B cell (primary cell): Measurements from ENCODE around the gene SIX5. TPM values are rescaled to one million over a fixed set of nuclear protein-coding genes. Genes with fewer than 3 reads are reported as not detected.

Experiments used
- ATAC-seq: fragments of 200-7000 bp; cut with Tn5 transposase; one replicate; pipeline ENCODE4 v1.10.0; 2021; ENCODE audit warnings: low read depth, mild to moderate bottlenecking, moderate number of reproducible peaks, moderate library complexity
- CTCF ChIA-PET: fragments of 350-600 bp; sonication (Branson Sonifier 250); formaldehyde crosslinking; loops from one replicate; lab custom pipeline; 2021; ENCODE audit warnings: antibody characterized with exemption, inconsistent platforms; lab: Charles Lee
- POLR2A ChIA-PET: fragments of 350-600 bp; sonication (Branson Sonifier 250); formaldehyde crosslinking; loops from one replicate; lab custom pipeline; 2021; ENCODE audit warnings: antibody characterized with exemption; lab: Charles Lee
- DNase-seq: peaks from one replicate; pipeline ENCODE4 v3.0.0; 2013
- H2AFZ ChIP-seq: 2 replicates; pipeline ENCODE4 v1.6.1; 2012; ENCODE audit warnings: mild to moderate bottlenecking, low read depth, low read length; ENCODE audit not compliant: insufficient read depth, poor library complexity, severe bottlenecking
- H3K27ac ChIP-seq, 2 donors: 1 replicate in 1 of 2; 2 replicates in 1 of 2; pipeline ENCODE4 v1.5.1; 2012 to 2013; ENCODE audit warnings: low read length in 2 of 2, mild to moderate bottlenecking in 2 of 2, moderate library complexity in 1 of 2
- H3K27me3 ChIP-seq, 4 experiments: fragments of 200-600 bp in 1 of 4; sonication (generic) in 1 of 4; replicated peaks in 1 of 4; 1 replicate in 2 of 4; 2 replicates in 2 of 4; pipeline versions ENCODE4 v1.6.1 to v1.7.0; 2013 to 2016; ENCODE audit warnings: low read length in 3 of 4, mild to moderate bottlenecking in 2 of 4, mixed read lengths in 1 of 4, moderate library complexity in 1 of 4; ENCODE audit not compliant: insufficient read depth in 4 of 4, control insufficient read depth in 3 of 4; ENCODE audit errors: control extremely low read depth in 1 of 4
- H3K36me3 ChIP-seq, 2 experiments: replicated peaks in 1 of 2; 1 replicate in 1 of 2; 2 replicates in 1 of 2; pipeline versions ENCODE4 v1.6.1 to v1.7.1; 2013; ENCODE audit warnings: low read length in 1 of 2; ENCODE audit not compliant: insufficient read depth in 2 of 2, control insufficient read depth in 1 of 2; ENCODE audit errors: control extremely low read depth in 1 of 2, extremely low read depth in 1 of 2
- H3K4me1 ChIP-seq, 2 donors: fragments of 200-600 bp in 1 of 2; sonication (generic) in 1 of 2; 1 replicate in 1 of 2; 2 replicates in 1 of 2; pipeline versions ENCODE4 v1.5.1 to v1.6.1; 2013 to 2017; ENCODE audit warnings: low read length in 2 of 2; ENCODE audit not compliant: control insufficient read depth in 2 of 2, insufficient read depth in 2 of 2
- H3K4me2 ChIP-seq: replicated peaks from 2 replicates; pipeline ENCODE3; 2012; ENCODE audit warnings: mild to moderate bottlenecking, low read depth, low read length; ENCODE audit not compliant: poor library complexity, severe bottlenecking
- H3K4me3 ChIP-seq, 5 experiments: fragments of 200-600 bp in 1 of 5; sonication (generic) in 1 of 5; 1 replicate in 3 of 5; 2 replicates in 2 of 5; pipeline versions ENCODE4 v1.5.1 to v1.7.0; 2011 to 2016; ENCODE audit warnings: low read length in 4 of 5, mild to moderate bottlenecking in 4 of 5, low read depth in 2 of 5, control low read depth in 1 of 5, moderate library complexity in 1 of 5; ENCODE audit not compliant: insufficient read depth in 1 of 5; ENCODE audit errors: control extremely low read depth in 1 of 5, extremely low read depth in 1 of 5
- H3K79me2 ChIP-seq: fragments of 200-600 bp; sonication (generic); one replicate; pipeline ENCODE4 v1.6.0; 2016; ENCODE audit warnings: low read length; ENCODE audit not compliant: control insufficient read depth, insufficient read depth
- H3K9ac ChIP-seq: fragments of 200-600 bp; sonication (generic); 2 replicates; pipeline ENCODE4 v1.6.1; 2017; ENCODE audit warnings: mild to moderate bottlenecking, low read length, moderate library complexity
- H3K9me3 ChIP-seq, 3 donors: one replicate each; pipeline versions ENCODE4 v1.6.1 to v1.7.1; 2013; ENCODE audit warnings: low read length in 2 of 3; ENCODE audit not compliant: control insufficient read depth in 2 of 3, insufficient read depth in 1 of 3; ENCODE audit errors: control extremely low read depth in 1 of 3
- H4K20me1 ChIP-seq: 2 replicates; pipeline ENCODE4 v1.6.0; 2012; ENCODE audit warnings: mild to moderate bottlenecking, low read length; ENCODE audit not compliant: insufficient read depth, control insufficient read depth, poor library complexity, severe bottlenecking
- H3K27ac Mint-ChIP-seq: one replicate; pipeline ENCODE4 v1.8.0; 2021; ENCODE audit warnings: mixed read lengths
- H3K27me3 Mint-ChIP-seq: one replicate; pipeline ENCODE4 v1.8.0; 2021; ENCODE audit warnings: mixed read lengths
- H3K4me1 Mint-ChIP-seq: one replicate; pipeline ENCODE4 v1.8.0; 2021; ENCODE audit warnings: mixed read lengths
- H3K4me3 Mint-ChIP-seq: one replicate; pipeline ENCODE4 v1.8.0; 2021; ENCODE audit warnings: mixed read lengths
- H3K9me3 Mint-ChIP-seq: one replicate; pipeline ENCODE4 v1.8.0; 2022; ENCODE audit warnings: mixed read lengths; ENCODE audit not compliant: insufficient read depth
- EZH2 ChIP-seq: IDR thresholded peaks from 2 replicates; pipeline ENCODE4 v1.6.1; 2012; ENCODE audit warnings: borderline replicate concordance, low read depth, mild to moderate bottlenecking, moderate library complexity, low read length; ENCODE audit not compliant: insufficient read depth, poor library complexity, severe bottlenecking
- WGBS: methylation state at CpG from one replicate; pipeline ENCODE4 v1.1.5; 2013; ENCODE audit warnings: missing lambda C conversion rate; ENCODE audit not compliant: insufficient coverage; 5-methylcytosine and 5-hydroxymethylcytosine counted together
- intact Hi-C: fragments of 100-400 bp; cut with micrococcal nuclease; formaldehyde crosslinking; loops from one replicate; pipeline ENCODE4 v1.10.0; 2022
- polyA plus RNA-seq: library from polyadenylated mRNA; depleted of rRNA; stranded (reverse); fragments of >200 nt; gene quantifications from 2 replicates; pipeline ENCODE4 v1.2.3, GENCODE V29; 2012
- total RNA-seq, 2 donors: library from RNA; stranded (reverse); fragments of 120-200 nt in 1 of 2; gene quantifications; 1 replicate in 1 of 2; 2 replicates in 1 of 2; pipeline versions ENCODE4 v1.2.3 to v1.2.4, GENCODE V29; 2013 to 2022
- TF ChIP-seq, protein P1 (sequence below): fragments of 200-600 bp; IDR thresholded peaks from one replicate; pipeline ENCODE4 v1.8.0; 2022; ENCODE audit warnings: antibody characterized with exemption, mild to moderate bottlenecking

SIX5 gene
- total and polyA plus RNA-seq, 2 donors (not counting 1 experiment from before 2014, with no cell fraction given): 1.4 to 2.1 TPM

DNA sequence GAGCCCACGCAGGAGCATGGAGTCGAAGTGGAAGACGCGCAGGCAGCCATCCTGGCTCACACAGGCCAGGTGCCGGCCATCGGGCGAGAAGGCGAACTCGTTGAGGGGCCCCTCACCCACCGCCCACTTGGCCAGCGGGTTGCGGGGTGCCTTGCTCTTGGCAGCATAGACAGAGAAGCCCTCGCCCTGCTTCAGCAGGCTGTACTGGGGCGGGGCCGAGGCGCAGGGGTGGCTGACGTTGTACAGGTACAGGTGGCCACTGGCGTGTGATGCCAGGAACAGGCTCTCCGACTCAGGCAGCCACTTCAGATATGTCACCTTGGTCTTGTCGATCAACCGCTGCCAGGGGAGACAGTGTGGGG lies 17.5 kb upstream of the SIX5 start:
- Mint-ChIP-seq H3K27me3 (no peaks in the 10 kb centered on the region), H3K4me1 (peaks cover 10% of the 10 kb centered on the region), H3K9me3 (no peaks in the 10 kb centered on the region), H3K4me3 (no peak overlapping the region), H3K27ac (no peak overlapping the region)
- WGBS: 98% methylated on average over 21 of the region's 21 CpGs
- H3K27ac ChIP-seq: no peak overlapping the region
- no peak overlapping the region for H3K9ac ChIP-seq
- TF ChIP-seq, protein P1, sequence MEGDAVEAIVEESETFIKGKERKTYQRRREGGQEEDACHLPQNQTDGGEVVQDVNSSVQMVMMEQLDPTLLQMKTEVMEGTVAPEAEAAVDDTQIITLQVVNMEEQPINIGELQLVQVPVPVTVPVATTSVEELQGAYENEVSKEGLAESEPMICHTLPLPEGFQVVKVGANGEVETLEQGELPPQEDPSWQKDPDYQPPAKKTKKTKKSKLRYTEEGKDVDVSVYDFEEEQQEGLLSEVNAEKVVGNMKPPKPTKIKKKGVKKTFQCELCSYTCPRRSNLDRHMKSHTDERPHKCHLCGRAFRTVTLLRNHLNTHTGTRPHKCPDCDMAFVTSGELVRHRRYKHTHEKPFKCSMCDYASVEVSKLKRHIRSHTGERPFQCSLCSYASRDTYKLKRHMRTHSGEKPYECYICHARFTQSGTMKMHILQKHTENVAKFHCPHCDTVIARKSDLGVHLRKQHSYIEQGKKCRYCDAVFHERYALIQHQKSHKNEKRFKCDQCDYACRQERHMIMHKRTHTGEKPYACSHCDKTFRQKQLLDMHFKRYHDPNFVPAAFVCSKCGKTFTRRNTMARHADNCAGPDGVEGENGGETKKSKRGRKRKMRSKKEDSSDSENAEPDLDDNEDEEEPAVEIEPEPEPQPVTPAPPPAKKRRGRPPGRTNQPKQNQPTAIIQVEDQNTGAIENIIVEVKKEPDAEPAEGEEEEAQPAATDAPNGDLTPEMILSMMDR: no peak
- TF ChIP-seq EZH2: no peak
- peaks cover 0 to 29% of the 10 kb centered on the region in 2 experiments for H3K36me3 ChIP-seq
- H3K27me3 ChIP-seq: peaks cover 0 to 2% (median 0%) of the 10 kb centered on the region in 4 experiments
- CTCF ChIA-PET: no interaction called here
- peaks cover 10 to 11% of the 10 kb centered on the region in 2 donors for H3K4me1 ChIP-seq
- no peak overlapping the region for H3K4me2 ChIP-seq
- no peak for ATAC-seq
- H3K79me2 ChIP-seq: peaks cover 12% of the 10 kb centered on the region
- DNase-seq: no peak
- peaks cover 80% of the 10 kb centered on the region for H4K20me1 ChIP-seq
- H3K9me3 ChIP-seq: no peaks in the 10 kb centered on the region
- no peak overlapping the region for H3K4me3 ChIP-seq
- POLR2A ChIA-PET: no interaction called here
- no peak overlapping the region for H2AFZ ChIP-seq
- intact Hi-C loops: no loop called here

DNA sequence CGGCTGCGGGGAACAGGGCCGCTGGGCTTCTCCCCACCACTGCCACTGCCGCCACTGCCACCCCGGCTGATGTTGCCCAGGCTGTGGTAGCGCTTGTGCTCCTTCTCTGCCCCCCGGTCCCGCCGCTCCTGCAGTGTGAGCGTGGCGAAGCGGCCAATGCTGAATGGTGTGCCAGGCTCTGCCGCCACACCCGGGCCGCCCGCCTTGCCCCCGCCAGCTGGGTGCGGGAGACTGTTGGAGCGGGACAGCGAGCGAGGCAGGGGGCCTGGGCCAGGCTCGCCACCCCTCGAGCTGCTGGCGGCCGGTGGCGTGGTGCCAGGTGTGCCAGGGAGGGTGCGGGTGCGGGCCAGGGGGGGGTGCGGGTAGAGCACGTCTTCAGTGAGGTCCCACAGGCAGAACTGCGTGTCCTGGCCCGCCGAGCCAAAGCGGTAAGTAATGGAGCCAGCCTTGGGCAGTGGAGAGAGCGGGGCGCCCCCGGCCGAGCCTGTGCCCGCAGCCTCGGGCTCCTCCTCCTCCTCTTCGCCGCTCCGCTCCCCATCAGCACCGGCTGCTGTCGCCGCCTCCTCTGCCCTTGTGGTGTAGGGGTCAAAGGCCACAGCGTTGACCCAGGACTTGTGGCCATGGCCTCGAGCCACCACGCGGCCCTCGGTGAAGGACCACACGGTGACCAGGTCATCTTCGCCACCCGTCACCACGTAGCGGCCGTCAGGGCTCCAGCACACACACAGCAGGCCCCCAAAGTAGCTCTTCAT lies 16.9 kb upstream of the SIX5 start:
- no peak overlapping the region for H2AFZ ChIP-seq
- CTCF ChIA-PET: interaction anchor here (1.5 kb wide), 1 partner anchor 13 kb away, joined by 5 read pairs; no protein-coding TSS in a partner anchor

More for the DNA sequence above, 16.9 kb upstream of the SIX5 start:
- no peaks in the 10 kb centered on the region for H3K27me3 Mint-ChIP-seq
- Histone ChIP-seq H3K27me3 (peaks cover 0 to 3% (median 0%) of the 10 kb centered on the region in 4 experiments), H3K36me3 (peaks cover 0 to 29% of the 10 kb centered on the region in 2 experiments), H3K4me3 (no peak overlapping the region), H3K9ac (no peak overlapping the region), H3K9me3 (no peaks in the 10 kb centered on the region), H4K20me1 (peaks cover 80% of the 10 kb centered on the region), H3K27ac (no peak overlapping the region), H3K79me2 (peaks cover 8% of the 10 kb centered on the region), H3K4me2 (no peak overlapping the region), H3K4me1 (peaks cover 5 to 6% of the 10 kb centered on the region in 2 donors)
- H3K27ac Mint-ChIP-seq: no peak overlapping the region
- no peak overlapping the region for H3K4me3 Mint-ChIP-seq
- peaks cover 6% of the 10 kb centered on the region for H3K4me1 Mint-ChIP-seq
- 96% methylated on average over 47 of the region's 57 CpGs for WGBS
- no peak for DNase-seq
- no peak for TF ChIP-seq EZH2
- TF ChIP-seq, protein P1: no peak
- ATAC-seq: no peak
- intact Hi-C loops: no loop called here
- H3K9me3 Mint-ChIP-seq: no peaks in the 10 kb centered on the region
- POLR2A ChIA-PET: no interaction called here
